Measurements from ENCODE around the gene CASS4. TPM values are rescaled to one million over a fixed set of nuclear protein-coding genes. Genes with fewer than 3 reads are reported as not detected.
A peak's percentile ranks its signal among the peaks of the same experiment; 100 is the strongest.

The CASS4 gene
- polyA plus RNA-seq, 2 of the 4 experiments (the other 2 are of a cell fraction): 0.09 TPM

DNA sequence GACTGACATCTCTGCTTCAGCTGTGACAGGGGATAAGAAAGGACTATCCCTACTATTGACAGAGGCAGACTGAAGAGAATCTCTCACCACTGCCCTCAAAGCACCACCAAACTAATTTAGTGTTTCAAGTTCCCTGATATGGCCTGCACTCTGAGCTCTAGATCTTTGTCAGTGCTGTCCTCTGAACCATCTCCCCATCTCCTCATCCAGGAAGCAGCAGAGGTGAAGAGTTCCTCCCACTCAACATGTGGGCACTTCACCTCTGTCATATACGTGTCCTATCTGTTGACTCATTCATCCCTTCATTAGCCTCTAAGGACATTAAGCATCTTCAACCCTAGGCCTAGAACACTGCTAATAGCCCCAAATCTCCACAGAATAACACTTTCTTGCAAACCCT is 39.2 kb upstream of the CASS4 start:
- WGBS (ENCODE audit: missing lambda C conversion rate): 88% methylated on average over 1 of the region's 1 CpG
- Histone ChIP-seq H3K4me1 (peaks cover 11% of the 10 kb centered on the region), H3K4me3 (no peak overlapping the region), H3K4me2 (no peak overlapping the region), H3K9me3 (no peaks in the 10 kb centered on the region), H3K27ac (no peak overlapping the region)
- DNase-seq (ENCODE audit: low read depth in 1 of 2, low spot score in 1 of 2) (no peak), FAIRE-seq (no peak), ATAC-seq (no peak)
- CTCF ChIA-PET: interaction anchor here (0.7 to 1.0 kb wide), 2 partner anchors 13 to 29 kb away, joined by 3 read pairs; no protein-coding TSS in a partner anchor
- TF ChIP-seq NPAS2 (CRISPR knock-in tag; IDR thresholded peaks at IDR 0.05; ENCODE audit: borderline replicate concordance) (no peak), NR3C1 (IDR thresholded peaks at IDR 0.05) (no peak), CBX2 (IDR thresholded peaks at IDR 0.05; ENCODE audit: borderline replicate concordance, low read depth) (no peak), JUNB (IDR thresholded peaks at IDR 0.05) (no peak), RFX5 (IDR thresholded peaks at IDR 0.05) (no peak), GATA3 (IDR thresholded peaks at IDR 0.05; ENCODE audit: borderline replicate concordance) (no peak), ZSCAN20 (CRISPR knock-in tag; IDR thresholded peaks at IDR 0.05) (no peak), EHF (CRISPR knock-in tag; IDR thresholded peaks at IDR 0.05) (no peak), RCOR1 (IDR thresholded peaks at IDR 0.05; ENCODE audit: low read depth, low read length) (no peak), PBX3 (IDR thresholded peaks at IDR 0.05) (no peak), EHMT2 (IDR thresholded peaks at IDR 0.05; ENCODE audit: low read depth) (no peak)
- POLR2A ChIA-PET: no interaction called here

GRCh38 chr20:56373942-56374341 is 38.1 kb upstream of the CASS4 start:
- peak overlapping the region in 1 of 2 experiments; percentile 49; a peak in 1 of 6 replicates for H3K27ac ChIP-seq
- no peak for TF ChIP-seq POLR2A (IDR thresholded peaks at IDR 0.05; ENCODE audit: low read length)
- no peak for TF ChIP-seq ELK1 (IDR thresholded peaks at IDR 0.05; ENCODE audit: low read depth, low read length)
- TF ChIP-seq FOSL2 (IDR thresholded peaks at IDR 0.05): no peak
- TF ChIP-seq FOSL2 (CRISPR knock-in tag; IDR thresholded peaks at IDR 0.05): peak; percentile 85
- TF ChIP-seq JUNB (IDR thresholded peaks at IDR 0.05): peak; percentile 20; the same call in 1 of the 2 replicates
- TF ChIP-seq CEBPB (IDR thresholded peaks at IDR 0.05): peak; percentile 46 to 76; a peak in 3 of 4 replicates
- peak; percentile 8 for TF ChIP-seq MAFK (IDR thresholded peaks at IDR 0.05; ENCODE audit: partially characterized antibody)
- TF ChIP-seq CBX8 (IDR thresholded peaks at IDR 0.05): no peak
- ChIA-PET POLR2A (interaction anchor here (1.6 kb wide), 1 partner anchor 18 kb away, joined by 9 read pairs; the partner anchor contains the start of genes AURKA and CSTF1), CTCF (interaction anchor here (0.6 to 2.0 kb wide), 3 partner anchors 12 to 1033 kb away, joined by 3 to 8 read pairs (median 3); no protein-coding TSS in a partner anchor)
- H3K4me1 ChIP-seq: peaks cover 11% of the 10 kb centered on the region
- peak overlapping the region; percentile 21; the same call in 2 of the 3 replicates for H3K4me2 ChIP-seq
- no peaks in the 10 kb centered on the region for H3K9me3 ChIP-seq
- no peak overlapping the region for H3K4me3 ChIP-seq
- WGBS (ENCODE audit: missing lambda C conversion rate): 64% methylated on average over 1 of the region's 1 CpG
- DNase-seq (ENCODE audit: low read depth in 1 of 2, low spot score in 1 of 2) (peak in 1 of 2 experiments; percentile 72), FAIRE-seq (no peak), ATAC-seq (peak; percentile 72 to 82)

DNA sequence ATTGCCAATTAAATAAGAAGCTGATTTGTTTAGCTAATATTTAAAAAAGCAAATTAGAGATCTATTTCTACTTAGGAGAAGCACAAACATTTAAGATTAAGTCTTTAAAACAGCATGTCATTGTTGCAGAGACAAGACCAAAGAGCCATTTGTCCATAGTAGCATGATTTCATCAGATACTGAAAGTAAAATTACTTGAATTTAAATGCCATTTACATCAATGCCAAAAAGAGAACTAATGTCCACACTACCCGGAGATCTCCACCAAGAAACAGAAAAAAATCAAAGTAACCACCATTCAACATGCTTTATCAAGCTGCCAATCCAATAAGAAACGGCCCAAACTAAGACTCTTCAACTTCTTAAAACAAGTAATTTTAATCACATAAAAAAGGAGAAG is 35.7 kb upstream of the CASS4 start:
- Histone ChIP-seq H3K4me3 (no peak overlapping the region), H3K4me2 (no peak overlapping the region), H3K4me1 (peaks cover 11% of the 10 kb centered on the region), H3K27ac (0 out of 6 replicates have a peak overlapping the region, but pooled peaks of 1 of the 2 experiments have one; percentile 1), H3K9me3 (no peaks in the 10 kb centered on the region)
- CTCF ChIA-PET: interaction anchor here (1.7 kb wide), 1 partner anchor 8 kb away, joined by 5 read pairs; no protein-coding TSS in a partner anchor
- FAIRE-seq (no peak), DNase-seq (ENCODE audit: low read depth in 1 of 2, low spot score in 1 of 2) (no peak), ATAC-seq (no peak)
- POLR2A ChIA-PET: interaction anchor here (1.6 kb wide), 1 partner anchor 16 kb away, joined by 5 read pairs; the partner anchor contains the start of genes AURKA and CSTF1
- WGBS (ENCODE audit: missing lambda C conversion rate): 82% methylated on average over 2 of the region's 2 CpGs
- TF ChIP-seq, protein P1, sequence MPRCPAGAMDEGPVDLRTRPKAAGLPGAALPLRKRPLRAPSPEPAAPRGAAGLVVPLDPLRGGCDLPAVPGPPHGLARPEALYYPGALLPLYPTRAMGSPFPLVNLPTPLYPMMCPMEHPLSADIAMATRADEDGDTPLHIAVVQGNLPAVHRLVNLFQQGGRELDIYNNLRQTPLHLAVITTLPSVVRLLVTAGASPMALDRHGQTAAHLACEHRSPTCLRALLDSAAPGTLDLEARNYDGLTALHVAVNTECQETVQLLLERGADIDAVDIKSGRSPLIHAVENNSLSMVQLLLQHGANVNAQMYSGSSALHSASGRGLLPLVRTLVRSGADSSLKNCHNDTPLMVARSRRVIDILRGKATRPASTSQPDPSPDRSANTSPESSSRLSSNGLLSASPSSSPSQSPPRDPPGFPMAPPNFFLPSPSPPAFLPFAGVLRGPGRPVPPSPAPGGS (IDR thresholded peaks at IDR 0.05): no peak
- TF ChIP-seq CTCF (IDR thresholded peaks at IDR 0.05): no peak
- no peak for TF ChIP-seq ATOH8 (CRISPR knock-in tag; IDR thresholded peaks at IDR 0.05; ENCODE audit: low read depth)
- TF ChIP-seq, protein P2, sequence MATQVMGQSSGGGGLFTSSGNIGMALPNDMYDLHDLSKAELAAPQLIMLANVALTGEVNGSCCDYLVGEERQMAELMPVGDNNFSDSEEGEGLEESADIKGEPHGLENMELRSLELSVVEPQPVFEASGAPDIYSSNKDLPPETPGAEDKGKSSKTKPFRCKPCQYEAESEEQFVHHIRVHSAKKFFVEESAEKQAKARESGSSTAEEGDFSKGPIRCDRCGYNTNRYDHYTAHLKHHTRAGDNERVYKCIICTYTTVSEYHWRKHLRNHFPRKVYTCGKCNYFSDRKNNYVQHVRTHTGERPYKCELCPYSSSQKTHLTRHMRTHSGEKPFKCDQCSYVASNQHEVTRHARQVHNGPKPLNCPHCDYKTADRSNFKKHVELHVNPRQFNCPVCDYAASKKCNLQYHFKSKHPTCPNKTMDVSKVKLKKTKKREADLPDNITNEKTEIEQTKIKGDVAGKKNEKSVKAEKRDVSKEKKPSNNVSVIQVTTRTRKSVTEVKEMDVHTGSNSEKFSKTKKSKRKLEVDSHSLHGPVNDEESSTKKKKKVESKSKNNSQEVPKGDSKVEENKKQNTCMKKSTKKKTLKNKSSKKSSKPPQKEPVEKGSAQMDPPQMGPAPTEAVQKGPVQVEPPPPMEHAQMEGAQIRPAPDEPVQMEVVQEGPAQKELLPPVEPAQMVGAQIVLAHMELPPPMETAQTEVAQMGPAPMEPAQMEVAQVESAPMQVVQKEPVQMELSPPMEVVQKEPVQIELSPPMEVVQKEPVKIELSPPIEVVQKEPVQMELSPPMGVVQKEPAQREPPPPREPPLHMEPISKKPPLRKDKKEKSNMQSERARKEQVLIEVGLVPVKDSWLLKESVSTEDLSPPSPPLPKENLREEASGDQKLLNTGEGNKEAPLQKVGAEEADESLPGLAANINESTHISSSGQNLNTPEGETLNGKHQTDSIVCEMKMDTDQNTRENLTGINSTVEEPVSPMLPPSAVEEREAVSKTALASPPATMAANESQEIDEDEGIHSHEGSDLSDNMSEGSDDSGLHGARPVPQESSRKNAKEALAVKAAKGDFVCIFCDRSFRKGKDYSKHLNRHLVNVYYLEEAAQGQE (IDR thresholded peaks at IDR 0.05): no peak
- no peak for TF ChIP-seq RAD21 (conservative IDR thresholded peaks at IDR 0.05 in 1 of 2, IDR thresholded peaks at IDR 0.05 in 1 of 2)
- no peak for TF ChIP-seq EHMT2 (IDR thresholded peaks at IDR 0.05; ENCODE audit: low read depth)
- no peak for TF ChIP-seq CBX8 (IDR thresholded peaks at IDR 0.05)
- no peak for TF ChIP-seq NPAS2 (CRISPR knock-in tag; IDR thresholded peaks at IDR 0.05; ENCODE audit: borderline replicate concordance)
